Skin epidermis (tissue), 12 donors: ENCODE results near the gene TRIM38.
"Not testable (repeated sequence)": the region's sequence is repeated elsewhere in the genome, so short reads cannot be mapped to it uniquely, and the experiment has no call there.

Experiments used
- H3K27ac ChIP-seq, 21 experiments: fragments of 200-600 bp; sonication (generic) in 11 of 21; one replicate each; pipeline ENCODE4 v1.5.0; 2020; ENCODE audit warnings: mild to moderate bottlenecking in 3 of 21, inconsistent platforms in 2 of 21, moderate library complexity in 2 of 21
- H3K4me3 ChIP-seq, 7 experiments: fragments of 200-600 bp; sonication (generic) in 2 of 7; one replicate each; pipeline ENCODE4 v1.5.0; 2020; ENCODE audit warnings: inconsistent platforms in 2 of 7, mild to moderate bottlenecking in 2 of 7, moderate library complexity in 1 of 7

Gene TRIM38

DNA sequence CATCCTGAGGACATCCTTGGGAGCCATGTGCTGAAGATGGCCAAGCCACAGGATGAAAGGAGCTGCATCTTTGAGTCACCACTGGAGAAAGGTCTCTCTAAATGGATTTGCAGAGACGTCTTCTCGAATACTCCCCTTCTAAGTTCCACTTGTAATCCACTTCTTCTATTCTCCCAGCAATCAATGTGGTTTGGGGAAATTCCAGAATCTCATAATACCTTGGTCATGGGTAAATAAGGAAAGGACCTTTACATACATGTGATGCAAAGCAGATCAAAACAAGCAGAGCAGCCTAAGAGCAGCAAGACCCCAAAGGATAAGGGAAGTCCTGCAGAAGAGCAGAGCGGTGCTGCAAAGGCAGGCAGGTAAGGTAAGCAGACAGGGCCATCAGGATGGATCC lies 35.3 kb downstream of the TRIM38 start:
- Histone ChIP-seq H3K4me3 (no peak overlapping the region), H3K27ac (no peak overlapping the region)

DNA sequence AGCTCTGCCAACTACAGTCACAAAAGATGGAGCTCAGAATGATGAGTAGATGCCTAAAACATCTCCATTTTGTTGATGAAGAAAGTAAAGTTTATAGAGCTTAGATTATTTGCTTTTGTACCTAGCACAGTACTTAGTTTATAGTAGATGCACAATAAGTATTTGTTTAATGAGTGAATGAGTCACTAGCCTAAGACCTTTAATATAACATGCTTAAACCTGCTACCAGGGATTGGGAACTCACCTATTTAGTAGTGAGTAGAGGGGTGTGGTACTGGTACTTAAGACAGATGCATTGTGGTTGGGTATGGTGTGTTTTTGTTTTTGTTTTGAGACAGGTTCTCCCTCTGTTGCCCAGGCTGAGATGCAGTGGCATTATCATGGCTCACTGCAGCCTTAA lies 35.8 kb downstream of the TRIM38 start:
- Histone ChIP-seq H3K4me3 (no peak overlapping the region), H3K27ac (no peak overlapping the region)

DNA sequence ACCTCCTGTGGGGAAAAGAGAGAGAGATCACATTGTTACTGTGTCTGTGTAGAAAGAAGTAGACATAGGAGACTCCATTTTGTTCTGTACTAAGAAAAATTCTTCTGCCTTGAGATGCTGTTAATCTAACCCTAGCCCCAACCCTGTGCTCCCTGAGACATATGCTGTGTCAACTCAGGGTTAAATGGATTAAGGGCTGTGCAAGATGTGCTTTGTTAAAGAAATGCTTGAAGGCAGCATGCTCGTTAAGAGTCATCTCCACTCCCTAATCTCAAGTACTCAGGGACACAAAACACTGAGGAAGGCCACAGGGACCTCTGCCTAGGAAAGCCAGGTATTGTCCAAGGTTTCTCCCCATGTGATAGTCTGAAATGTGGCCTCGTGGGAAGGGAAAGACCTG lies 36.6 kb downstream of the TRIM38 start:
- not testable (repeated sequence) for H3K27ac ChIP-seq, H3K4me3 ChIP-seq

DNA sequence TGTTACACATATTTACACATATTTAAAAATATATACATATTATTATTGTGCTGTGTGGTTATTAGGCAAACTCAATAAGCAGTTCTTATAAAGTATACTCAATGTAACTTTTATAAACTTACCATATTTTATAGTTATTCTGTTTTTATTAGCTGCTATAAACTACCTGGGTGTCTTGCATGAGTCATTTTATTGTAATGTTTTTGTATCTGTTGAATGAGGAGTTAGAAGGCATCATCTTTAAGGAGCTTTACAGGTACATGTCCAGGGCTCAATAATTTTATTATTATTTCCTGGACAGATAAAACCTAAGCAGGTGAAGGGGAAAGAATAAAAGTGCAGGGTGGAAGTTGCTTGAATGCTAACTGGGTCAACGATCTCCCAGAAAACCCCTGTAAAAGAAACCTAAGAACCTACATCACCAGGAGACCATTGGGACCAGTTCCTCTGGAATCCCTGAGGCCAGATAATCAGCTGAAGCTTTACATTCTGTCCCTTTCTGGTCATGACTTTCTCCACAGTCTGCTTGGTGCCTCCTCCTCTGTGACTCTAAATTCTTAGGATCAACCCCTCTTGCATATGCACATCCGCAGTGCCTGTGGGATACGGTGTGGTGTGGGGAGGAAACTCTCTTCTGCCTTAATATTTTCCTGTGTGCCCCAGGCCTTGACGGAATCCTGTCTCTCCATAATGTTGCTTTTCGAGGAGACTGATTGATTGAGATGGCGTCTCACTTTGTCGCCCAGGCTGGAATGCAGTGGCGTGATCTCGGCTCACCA lies 38.0 kb downstream of the TRIM38 start:
- Histone ChIP-seq H3K27ac (no peak overlapping the region), H3K4me3 (no peak overlapping the region)

DNA sequence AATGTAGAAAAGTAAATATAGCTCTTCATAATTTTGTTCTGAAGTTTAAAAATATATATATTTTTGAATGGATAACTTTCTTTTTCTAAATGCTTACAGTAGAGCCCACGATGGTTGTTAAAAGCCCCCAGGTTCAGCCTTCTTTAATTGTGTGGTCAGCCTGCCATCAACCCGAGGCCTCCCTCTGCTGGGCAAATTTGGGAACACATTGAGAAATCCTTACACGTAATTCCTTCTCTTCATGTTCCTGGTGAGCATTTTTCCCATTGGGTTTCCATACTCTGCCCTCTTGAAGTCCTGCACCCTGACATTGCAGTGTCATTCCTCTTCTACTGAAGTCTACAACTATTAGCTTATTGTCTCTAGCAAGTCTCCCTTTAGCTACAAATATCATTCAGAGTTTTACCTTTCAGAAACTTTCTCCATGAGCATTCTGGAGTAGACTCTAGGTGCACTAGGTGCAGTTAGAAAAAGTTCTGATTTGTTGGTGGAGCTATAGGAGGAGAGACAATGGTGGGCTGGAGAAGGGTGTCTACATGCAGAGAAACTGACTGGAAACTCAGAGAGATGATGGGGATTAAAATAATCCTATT lies 40.6 kb downstream of the TRIM38 start:
- no peak overlapping the region for H3K27ac ChIP-seq
- H3K4me3 ChIP-seq: no peak overlapping the region

DNA sequence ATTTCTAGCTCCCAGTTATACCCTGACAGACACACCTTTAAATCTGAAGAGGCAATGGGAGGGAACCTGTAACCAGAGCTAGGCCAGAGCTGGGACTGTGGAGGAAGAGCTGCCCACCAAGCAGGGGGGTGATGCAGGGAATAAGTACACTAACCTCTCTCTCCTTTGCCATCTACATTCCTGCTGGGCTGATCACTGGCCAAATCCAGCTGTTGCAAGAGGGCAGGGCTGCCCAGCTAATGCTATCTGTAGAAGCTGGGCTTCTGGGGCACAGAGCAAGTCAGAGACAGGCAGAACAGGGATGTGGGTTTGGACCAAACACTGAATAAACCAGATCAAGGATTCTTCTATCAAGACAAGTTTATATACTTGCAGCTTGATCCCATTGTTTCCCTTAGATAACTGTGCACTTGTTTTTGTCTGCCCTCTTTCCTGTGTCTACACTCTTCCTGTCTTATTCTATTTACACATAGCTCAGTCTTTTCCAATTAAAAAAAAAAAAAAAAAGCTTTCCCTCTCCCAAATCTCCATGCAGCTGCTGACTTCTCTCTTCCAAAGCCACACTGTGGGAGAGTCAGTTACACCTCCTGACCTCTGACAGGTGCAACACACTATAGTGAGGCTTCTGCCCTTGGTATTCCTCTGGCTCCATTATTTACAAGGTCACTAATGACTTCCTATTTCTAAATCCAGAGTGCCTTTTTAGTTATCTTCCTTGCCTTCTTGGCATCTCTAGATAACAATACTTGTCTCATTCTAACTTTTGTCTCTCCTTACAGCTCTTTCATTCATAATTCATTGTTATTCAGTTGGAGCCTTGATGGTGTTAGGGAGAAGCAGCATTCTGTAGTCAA lies 43.7 kb downstream of the TRIM38 start:
- Histone ChIP-seq H3K4me3 (no peak overlapping the region), H3K27ac (no peak overlapping the region)

DNA sequence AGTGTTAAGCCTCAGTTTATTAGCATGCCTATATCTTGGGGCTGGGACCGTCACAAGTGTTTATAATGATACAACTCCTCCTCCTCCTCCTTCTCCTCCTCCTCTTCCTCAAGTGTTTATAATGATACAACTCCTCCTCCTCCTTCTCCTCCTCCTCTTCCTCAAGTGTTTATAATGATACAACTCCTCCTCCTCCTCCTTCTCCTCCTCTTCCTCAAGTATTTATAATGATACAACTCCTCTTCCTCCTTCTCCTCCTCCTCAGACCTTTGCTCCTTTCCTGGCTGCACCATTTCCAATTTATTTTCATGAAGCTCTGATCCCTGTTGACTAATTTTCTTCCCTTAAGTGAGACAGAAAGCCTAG lies 44.3 kb downstream of the TRIM38 start:
- not testable (repeated sequence) for H3K27ac ChIP-seq, H3K4me3 ChIP-seq

DNA sequence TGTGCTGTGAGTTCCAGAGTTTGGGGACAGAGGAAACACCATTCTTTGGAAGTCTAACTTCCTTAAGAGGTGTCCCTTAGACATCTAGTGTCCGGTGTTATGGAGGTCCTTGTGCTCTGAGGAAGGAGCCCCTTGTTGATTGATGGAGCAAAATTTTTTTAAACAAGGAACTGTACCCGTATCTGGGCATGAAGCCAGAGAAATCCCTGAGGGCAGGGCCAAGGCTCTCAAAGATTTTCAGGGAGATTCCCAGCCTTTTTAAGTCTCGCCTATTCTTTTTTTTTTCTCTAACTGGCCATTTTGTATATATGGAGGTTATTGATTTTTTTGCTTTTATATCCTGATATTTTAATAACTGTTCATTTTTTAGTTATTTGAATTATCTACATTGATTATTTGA lies 45.9 kb downstream of the TRIM38 start:
- H3K27ac ChIP-seq: no peak overlapping the region
- H3K4me3 ChIP-seq: no peak overlapping the region

DNA sequence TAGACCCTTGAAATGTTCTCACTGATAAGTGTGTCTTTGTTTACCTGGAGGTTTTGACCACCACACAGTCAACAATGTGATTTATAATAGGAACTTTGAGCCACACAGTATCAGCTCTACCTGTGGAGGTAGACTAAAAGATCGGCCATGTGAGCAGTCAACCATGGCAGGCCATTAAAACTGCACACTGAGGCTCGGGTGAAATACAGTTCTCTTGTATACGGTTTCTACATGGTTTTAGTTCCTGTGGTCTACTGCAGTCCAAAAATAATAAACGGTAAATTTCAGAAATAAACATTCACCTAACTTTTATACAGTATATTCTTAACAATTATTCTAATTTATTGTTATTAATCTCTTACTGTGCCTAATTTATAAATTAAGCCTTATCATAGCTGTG lies 47.2 kb downstream of the TRIM38 start:
- Histone ChIP-seq H3K4me3 (no peak overlapping the region), H3K27ac (no peak overlapping the region)

DNA sequence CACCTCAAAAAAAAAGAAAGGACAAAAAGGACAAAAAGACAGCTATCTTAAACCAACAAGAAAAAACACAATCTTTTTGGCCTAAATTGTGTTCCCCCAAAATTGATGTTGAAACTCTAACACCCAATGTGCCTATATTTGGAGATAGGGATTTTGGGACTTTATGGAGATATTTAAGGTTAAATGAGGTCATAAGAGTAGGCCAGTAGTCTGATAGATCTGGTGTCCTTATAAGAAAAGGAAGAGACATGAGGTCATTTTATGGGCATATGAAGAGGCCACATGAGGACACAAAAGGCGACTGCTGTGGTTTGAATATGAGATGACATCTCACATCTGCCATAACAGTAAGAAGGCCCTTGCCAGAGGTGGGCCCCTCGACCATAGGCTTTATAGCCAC lies 49.5 kb downstream of the TRIM38 start:
- Histone ChIP-seq H3K4me3 (no peak overlapping the region), H3K27ac (no peak overlapping the region)

DNA sequence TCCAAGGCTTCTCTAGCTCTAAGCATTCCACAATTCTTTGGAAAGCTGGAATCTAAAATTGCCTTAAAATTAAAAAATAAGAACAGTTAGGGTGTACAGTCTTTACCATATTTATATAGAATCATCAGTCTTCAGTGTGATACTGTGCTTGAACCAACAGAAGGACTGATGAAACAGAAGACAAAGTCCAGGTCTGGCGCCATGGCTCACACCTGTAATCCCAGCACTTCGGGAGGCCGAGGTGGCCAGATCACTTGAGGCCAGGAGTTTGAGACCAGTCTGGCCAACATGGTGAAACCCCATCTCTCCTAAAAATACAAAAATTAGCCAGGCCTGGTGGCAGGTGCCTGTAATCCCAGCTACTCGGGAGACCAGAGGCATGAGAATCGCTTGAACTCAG lies 51.8 kb downstream of the TRIM38 start:
- not testable (repeated sequence) for H3K4me3 ChIP-seq, H3K27ac ChIP-seq

DNA sequence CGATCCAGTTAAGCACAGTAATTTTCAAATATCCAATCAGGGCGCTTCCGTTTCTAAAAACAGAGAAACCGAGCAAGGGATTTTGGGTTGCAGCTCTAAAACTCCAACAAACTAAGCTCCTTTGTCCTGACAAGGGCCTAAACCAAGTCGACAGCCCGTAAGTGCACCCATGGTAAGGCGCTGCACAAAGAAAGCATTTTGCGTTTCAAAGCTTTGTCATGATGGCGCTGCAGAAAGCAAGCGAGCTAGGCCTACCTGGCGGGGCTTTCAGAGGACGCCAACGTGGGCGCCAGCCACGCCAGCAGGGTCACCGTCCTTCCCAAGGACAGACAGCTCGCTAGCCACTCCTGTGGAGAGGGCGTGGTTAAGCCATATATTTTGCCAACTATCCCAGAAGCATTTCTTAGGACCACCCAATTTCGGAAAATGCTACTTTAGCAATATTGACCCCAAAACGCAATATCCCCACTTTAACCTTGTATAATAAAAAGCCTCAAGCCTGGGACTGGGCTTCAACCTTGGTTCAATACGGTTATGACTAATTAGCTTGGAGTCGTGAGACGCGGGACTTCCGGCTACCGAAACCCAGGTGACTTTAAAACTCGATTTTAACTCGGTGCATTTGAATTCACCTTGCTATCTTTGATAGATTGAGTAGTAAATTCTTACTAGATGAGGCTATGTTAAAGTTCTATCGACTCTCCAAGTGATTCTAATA lies 53.8 kb downstream of the TRIM38 start:
- H3K4me3 ChIP-seq: peak overlapping the region in 6 of 7 experiments; percentile 12 to 40 (median 22)
- H3K27ac ChIP-seq: peak overlapping the region in 14 of 21 experiments; percentile 37 to 84 (median 71)

DNA sequence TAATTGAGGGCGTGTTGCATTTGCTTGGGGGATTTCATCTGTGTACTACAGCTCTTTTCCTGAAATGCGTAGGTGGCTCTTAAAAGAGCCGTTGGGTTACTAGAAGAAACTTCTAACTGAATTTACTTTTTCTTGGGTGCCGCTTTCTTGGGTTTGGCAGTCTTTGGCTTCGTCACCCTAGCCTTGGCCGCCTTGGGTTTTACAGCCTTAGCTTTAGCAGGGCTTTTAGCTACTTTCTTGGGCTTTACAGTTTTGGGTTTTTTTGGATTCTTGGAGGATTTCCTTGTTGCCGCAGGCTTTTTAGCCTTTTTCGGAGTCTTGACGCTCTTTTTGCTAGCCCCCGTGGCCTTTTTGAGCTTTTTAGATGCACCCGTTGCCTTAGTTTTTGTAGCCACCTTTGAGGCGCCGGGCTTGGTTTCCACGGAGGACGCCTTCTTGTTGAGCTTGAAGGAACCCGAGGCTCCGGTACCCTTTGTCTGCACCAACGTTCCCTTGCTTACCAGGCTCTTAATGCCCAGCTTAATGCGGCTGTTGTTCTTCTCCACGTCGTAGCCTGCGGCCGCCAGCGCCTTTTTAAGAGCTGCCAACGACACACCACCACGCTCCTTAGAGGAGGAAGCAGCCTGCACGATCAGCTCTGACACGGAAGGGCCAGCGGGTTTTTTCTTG lies 54.5 kb downstream of the TRIM38 start:
- H3K4me3 ChIP-seq: peak overlapping the region; percentile 12 to 40 (median 19)
- peak overlapping the region in 19 of 21 experiments; percentile 7 to 84 (median 71) for H3K27ac ChIP-seq

DNA sequence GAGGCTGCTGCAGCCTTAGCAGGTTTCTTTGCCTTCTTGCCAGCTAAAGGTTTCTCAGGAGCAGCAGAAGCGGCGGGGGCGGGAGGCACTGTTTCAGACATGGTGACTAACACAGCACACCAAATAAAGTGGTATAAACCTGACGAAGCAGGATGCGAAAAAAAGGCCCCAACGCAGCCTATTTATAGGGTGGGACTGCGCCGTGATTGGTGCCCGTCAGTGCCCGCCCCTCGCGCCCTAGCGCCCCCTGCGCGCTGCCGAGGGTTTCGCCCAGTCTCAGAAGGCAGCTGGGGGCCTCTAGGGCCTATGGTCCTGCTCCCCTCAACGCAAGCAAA lies 55.0 kb downstream of the TRIM38 start:
- Histone ChIP-seq H3K4me3 (peak overlapping the region; percentile 12 to 40 (median 19)), H3K27ac (peak overlapping the region in 19 of 21 experiments; percentile 4 to 84 (median 71))

DNA sequence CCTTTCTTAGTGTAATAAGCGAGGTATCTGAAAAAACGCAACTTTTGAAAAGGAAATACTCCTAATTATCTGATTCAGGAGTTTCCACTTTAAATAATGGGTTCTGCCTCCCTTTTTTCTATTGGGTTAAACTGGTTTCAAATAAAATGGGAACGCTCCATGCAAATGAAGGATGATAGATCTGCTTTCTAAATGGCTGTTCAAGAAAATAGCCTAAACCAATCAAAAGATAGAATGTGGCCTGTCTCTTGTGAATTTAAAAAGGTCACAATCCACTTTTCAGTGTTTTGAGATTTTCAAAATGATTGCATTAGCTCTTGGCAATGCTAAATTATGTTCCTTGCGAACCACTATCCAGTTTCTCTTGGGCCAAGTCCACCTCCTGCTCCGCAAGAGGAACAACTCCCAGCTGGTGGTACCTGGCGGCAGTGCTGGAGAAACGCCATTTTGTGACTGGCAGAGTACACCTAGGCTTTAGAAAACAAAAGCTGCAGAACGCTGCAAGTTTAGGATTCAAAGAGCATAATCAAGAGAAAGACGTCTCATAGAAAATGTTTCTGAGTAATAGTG lies 56.7 kb downstream of the TRIM38 start:
- Histone ChIP-seq H3K4me3 (peak overlapping the region in 2 of 7 experiments; percentile 57 to 63), H3K27ac (peak overlapping the region in 1 of 21 experiments; percentile 85)

DNA sequence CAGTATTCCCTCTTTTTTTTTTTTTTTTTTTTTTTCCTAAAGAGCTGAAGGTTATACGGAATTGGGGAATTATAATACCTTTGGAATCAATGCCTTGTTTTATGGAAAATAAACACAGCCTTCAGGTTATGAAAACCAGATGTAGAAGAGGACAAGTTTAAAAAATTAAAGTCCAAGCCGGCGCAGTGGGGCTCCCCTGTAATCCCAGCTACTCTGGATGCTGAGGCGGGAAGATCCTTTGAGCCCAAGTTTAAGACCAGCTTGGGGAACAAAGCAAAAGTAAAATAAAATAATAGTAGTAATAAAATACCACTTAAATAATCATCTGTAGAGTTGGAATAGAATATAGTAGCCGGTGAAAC lies 57.3 kb downstream of the TRIM38 start:
- H3K27ac ChIP-seq: peak overlapping the region in 10 of 21 experiments; percentile 83 to 97 (median 90)
- H3K4me3 ChIP-seq: peak overlapping the region in 6 of 7 experiments; percentile 42 to 64 (median 56)

DNA sequence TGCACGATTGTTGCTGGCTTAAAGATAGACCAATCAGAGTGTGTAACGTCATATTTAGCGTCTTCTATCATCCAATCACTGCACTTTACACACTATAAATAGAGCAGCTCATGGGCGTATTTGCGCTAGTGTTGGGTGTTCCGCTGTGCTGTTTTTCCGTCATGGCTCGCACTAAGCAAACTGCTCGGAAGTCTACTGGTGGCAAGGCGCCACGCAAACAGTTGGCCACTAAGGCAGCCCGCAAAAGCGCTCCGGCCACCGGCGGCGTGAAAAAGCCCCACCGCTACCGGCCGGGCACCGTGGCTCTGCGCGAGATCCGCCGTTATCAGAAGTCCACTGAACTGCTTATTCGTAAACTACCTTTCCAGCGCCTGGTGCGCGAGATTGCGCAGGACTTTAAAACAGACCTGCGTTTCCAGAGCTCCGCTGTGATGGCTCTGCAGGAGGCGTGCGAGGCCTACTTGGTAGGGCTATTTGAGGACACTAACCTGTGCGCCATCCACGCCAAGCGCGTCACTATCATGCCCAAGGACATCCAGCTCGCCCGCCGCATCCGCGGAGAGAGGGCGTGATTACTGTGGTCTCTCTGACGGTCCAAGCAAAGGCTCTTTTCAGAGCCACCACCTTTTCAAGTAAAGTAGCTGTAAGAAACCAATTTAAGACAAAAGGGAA lies 57.9 kb downstream of the TRIM38 start:
- H3K4me3 ChIP-seq: peak overlapping the region; percentile 42 to 64 (median 56)
- H3K27ac ChIP-seq: peak overlapping the region; percentile 47 to 97 (median 88)

DNA sequence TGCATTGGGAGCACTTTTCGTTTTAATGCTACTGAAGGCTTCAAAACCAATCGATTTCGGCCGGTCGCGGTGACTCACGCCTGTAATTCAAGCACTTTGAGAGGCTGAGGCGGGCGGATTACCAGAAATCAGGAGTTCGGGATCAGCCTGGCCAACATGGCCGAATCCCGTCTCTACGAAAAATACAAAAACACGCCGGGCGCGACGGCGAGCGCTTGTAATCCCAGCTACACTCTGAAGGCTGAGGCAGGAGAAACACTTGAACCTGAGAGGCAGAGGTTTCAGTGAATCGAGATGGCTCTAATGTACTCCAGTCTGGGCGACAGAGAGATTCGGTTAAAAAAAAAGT lies 58.4 kb downstream of the TRIM38 start:
- H3K27ac ChIP-seq: peak overlapping the region; percentile 47 to 97 (median 88)
- peak overlapping the region; percentile 42 to 64 (median 56) for H3K4me3 ChIP-seq
